HEK293 (cell line): ENCODE measurements around the gene ABHD15.

ENCODE experiments used
- MEIS1 ChIP-seq: sonication (generic); formaldehyde crosslinking; IDR thresholded peaks from 2 replicates; pipeline ENCODE4 v1.8.1; 2022; ENCODE audit warnings: missing genetic modification reagents, mild to moderate bottlenecking, borderline replicate concordance
- ZNF701 ChIP-seq: fragments of 450-650 bp; formaldehyde crosslinking; IDR thresholded peaks from 2 replicates; pipeline ENCODE4 v1.5.1; 2016; ENCODE audit warnings: missing biosample characterization, missing genetic modification characterization
- TF ChIP-seq, protein P1 (sequence below): fragments of 450-650 bp; formaldehyde crosslinking; IDR thresholded peaks from 2 replicates; pipeline ENCODE4 v1.5.1; 2016; ENCODE audit warnings: missing biosample characterization, missing genetic modification characterization, low read depth
- TF ChIP-seq, protein P2 (sequence below): fragments of 450-650 bp; formaldehyde crosslinking; IDR thresholded peaks from 2 replicates; pipeline ENCODE4 v1.5.1; 2016; ENCODE audit warnings: missing biosample characterization, missing genetic modification characterization

DNA sequence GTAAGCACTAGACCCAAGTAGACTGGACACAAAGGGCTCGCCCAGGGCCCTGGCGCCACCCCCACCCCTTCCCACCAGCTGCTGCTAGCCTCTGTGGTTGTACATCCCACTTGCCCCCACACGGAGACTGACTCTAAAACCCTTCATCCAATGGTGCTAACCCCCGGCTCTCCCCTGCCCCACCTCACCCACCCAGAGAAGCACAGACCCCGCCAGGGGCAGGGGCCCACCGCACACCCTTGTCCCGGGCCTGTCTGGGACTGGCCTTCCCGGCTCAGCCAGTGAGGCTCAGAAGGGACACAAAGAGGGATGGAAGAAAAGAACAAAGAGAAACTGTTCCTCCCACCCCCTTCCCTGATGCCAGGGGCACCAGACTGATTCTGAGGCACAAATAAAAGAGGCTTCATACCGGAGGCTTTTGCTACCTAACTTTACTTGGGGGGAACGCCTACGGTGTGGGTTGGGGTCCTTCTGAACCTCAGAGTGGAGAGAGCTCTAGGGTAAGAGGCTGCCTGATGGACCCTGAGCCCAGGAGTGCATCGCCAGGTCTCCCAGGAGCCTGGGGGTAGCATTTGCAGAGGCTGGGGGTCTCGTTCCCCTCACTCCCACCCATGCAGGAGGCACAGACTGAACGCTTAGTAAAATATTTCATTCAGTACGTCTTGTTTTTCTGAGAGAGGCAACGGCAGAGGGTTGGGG, 47.7 kb upstream of the ABHD15 start:
- TF ChIP-seq ZNF701 (tag by site-specific recombination), result no peak
- TF ChIP-seq, protein P1, sequence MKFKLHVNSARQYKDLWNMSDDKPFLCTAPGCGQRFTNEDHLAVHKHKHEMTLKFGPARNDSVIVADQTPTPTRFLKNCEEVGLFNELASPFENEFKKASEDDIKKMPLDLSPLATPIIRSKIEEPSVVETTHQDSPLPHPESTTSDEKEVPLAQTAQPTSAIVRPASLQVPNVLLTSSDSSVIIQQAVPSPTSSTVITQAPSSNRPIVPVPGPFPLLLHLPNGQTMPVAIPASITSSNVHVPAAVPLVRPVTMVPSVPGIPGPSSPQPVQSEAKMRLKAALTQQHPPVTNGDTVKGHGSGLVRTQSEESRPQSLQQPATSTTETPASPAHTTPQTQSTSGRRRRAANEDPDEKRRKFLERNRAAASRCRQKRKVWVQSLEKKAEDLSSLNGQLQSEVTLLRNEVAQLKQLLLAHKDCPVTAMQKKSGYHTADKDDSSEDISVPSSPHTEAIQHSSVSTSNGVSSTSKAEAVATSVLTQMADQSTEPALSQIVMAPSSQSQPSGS (tag by site-specific recombination), result no peak
- no peak for TF ChIP-seq MEIS1 (CRISPR knock-in tag)
- TF ChIP-seq, protein P2, sequence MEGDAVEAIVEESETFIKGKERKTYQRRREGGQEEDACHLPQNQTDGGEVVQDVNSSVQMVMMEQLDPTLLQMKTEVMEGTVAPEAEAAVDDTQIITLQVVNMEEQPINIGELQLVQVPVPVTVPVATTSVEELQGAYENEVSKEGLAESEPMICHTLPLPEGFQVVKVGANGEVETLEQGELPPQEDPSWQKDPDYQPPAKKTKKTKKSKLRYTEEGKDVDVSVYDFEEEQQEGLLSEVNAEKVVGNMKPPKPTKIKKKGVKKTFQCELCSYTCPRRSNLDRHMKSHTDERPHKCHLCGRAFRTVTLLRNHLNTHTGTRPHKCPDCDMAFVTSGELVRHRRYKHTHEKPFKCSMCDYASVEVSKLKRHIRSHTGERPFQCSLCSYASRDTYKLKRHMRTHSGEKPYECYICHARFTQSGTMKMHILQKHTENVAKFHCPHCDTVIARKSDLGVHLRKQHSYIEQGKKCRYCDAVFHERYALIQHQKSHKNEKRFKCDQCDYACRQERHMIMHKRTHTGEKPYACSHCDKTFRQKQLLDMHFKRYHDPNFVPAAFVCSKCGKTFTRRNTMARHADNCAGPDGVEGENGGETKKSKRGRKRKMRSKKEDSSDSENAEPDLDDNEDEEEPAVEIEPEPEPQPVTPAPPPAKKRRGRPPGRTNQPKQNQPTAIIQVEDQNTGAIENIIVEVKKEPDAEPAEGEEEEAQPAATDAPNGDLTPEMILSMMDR (tag by site-specific recombination), result no peak
